22Rv1 (cell line): Measurements from ENCODE around the gene TXLNA.

Experiments
- H3K27ac ChIP-seq: fragments of 450-650 bp; 2 replicates; pipeline ENCODE4 v1.5.1; 2017
- CTCF ChIP-seq: fragments of 450-650 bp; IDR thresholded peaks from 2 replicates; pipeline ENCODE4 v1.5.1; 2017; ENCODE audit warnings: mild to moderate bottlenecking
- ZFX ChIP-seq: fragments of 450-650 bp; IDR thresholded peaks from 2 replicates; pipeline ENCODE4 v1.6.1; 2017; ENCODE audit warnings: antibody characterized with exemption, borderline replicate concordance

The TXLNA gene

GRCh38 chr1:32220746-32221580 lies 41.5 kb downstream of the TXLNA start:
- peak overlapping the region; percentile 58; the same call in 1 of the 2 replicates for H3K27ac ChIP-seq
- TF ChIP-seq ZFX (no peak), CTCF (no peak)

GRCh38 chr1:32221581-32221979 lies 42.1 kb downstream of the TXLNA start:
- TF ChIP-seq CTCF (no peak), ZFX (no peak)
- peak overlapping the region; percentile 58 for H3K27ac ChIP-seq

- TF ChIP-seq CTCF (no peak), ZFX (no peak)
Measured at GRCh38 chr1:32221980-32222755, 42.7 kb downstream of the TXLNA start, which contains the start of the genes EIF3I and TMEM234. TSS of gene EIF3I (plus strand) at chr1:32222407. CDS start at chr1:32222442, 35 bp downstream. TSS of gene TMEM234 (minus strand) at chr1:32222353. CDS start at chr1:32222322, 31 bp downstream.

GRCh38 chr1:32223683-32224082 lies 44.2 kb downstream of the TXLNA start:
- H3K27ac ChIP-seq, result no peak overlapping the region
- TF ChIP-seq CTCF (no peak), ZFX (no peak)

More at GRCh38 chr1:32221980-32222755, 42.7 kb downstream of the TXLNA start, which contains the start of the genes EIF3I and TMEM234:
- peak within 1 kb of the TSS; percentile 58 for H3K27ac ChIP-seq

- TF ChIP-seq CTCF (no peak), ZFX (no peak)
Measured at GRCh38 chr1:32224285-32224684, 44.8 kb downstream of the TXLNA start.

GRCh38 chr1:32228771-32229170 lies 49.3 kb downstream of the TXLNA start:
- no peak overlapping the region for H3K27ac ChIP-seq
- TF ChIP-seq ZFX, result no peak
- no peak for TF ChIP-seq CTCF

More at GRCh38 chr1:32224285-32224684, 44.8 kb downstream of the TXLNA start:
- H3K27ac ChIP-seq, result no peak overlapping the region
